MG63 (cell line): Measurements from ENCODE around the gene REPS2. TPM values are rescaled to one million over a fixed set of nuclear protein-coding genes. Genes with fewer than 3 reads are reported as not detected.

ENCODE experiments used
- DNase-seq: peaks from one replicate; pipeline ENCODE4 v3.0.0-alpha.2; 2020
- H3K27me3 ChIP-seq: fragments of 250-450 bp; sonication (Bioruptor Pico); 2 replicates; pipeline ENCODE4 v1.5.1; 2020; ENCODE audit warnings: mild to moderate bottlenecking, moderate library complexity
- H3K36me3 ChIP-seq: fragments of 250-450 bp; sonication (Bioruptor Pico); 2 replicates; pipeline ENCODE4 v1.5.1; 2020; ENCODE audit warnings: mild to moderate bottlenecking, moderate library complexity
- H3K4me3 ChIP-seq: fragments of 250-450 bp; sonication (Bioruptor Pico); 2 replicates; pipeline ENCODE4 v1.5.1; 2020; ENCODE audit warnings: mild to moderate bottlenecking, moderate library complexity
- H3K9me3 ChIP-seq: fragments of 250-450 bp; sonication (Bioruptor Pico); 2 replicates; pipeline ENCODE4 v1.5.1; 2020; ENCODE audit warnings: mild to moderate bottlenecking, moderate library complexity
- total RNA-seq: library from RNA; depleted of rRNA; stranded (reverse); fragments of >200 nt; shearing (Covaris generic); gene quantifications from 2 replicates; pipeline ENCODE4 v1.2.3, GENCODE V29; 2014; ENCODE audit warnings: low replicate concordance

The REPS2 gene
- total RNA-seq, 1 experiment from 2014 or later: 0.07 TPM

DNA sequence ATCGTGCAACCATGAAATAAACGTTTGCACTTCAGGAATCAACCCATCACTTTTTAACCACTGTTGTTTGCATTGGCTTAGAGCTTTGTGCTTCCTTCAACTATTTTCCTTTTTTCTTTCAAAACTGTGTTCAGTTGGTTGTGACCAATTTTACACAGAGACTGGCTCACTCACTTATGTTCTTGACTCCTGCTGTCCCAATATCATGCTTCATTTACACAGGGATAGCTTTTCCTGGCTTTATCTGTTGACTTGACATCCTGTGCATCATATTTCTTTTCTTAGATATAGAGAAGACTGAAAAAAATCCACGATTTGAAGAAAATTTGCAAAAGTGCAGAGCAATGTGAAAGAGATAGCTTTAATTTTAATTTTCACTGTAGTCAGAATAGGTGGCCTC is 38.8 kb downstream of the REPS2 start:
- H3K36me3 ChIP-seq: no peaks in the 10 kb centered on the region
- H3K4me3 ChIP-seq: no peak overlapping the region
- DNase-seq: no peak
- no peaks in the 10 kb centered on the region for H3K9me3 ChIP-seq
- H3K27me3 ChIP-seq: no peaks in the 10 kb centered on the region

DNA sequence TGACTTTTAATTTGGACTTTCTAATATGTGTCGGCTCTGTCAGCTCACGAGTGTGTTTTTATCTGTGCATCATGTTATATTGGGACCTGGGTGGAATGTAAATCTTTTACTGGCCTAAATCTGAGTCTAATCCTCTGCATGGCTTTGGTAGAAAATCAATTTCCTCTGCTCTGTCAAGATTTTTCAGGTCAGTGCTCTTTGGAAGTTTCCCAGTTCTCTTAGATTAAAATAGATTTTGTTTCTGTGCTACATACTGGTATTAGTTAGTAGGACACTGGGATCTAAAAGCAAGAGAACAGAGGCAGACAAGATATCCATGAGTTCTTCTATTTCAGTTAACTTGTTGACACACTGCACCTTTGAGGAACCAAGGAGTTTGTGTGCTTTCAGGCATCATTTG is 39.7 kb downstream of the REPS2 start:
- H3K9me3 ChIP-seq: no peaks in the 10 kb centered on the region
- H3K36me3 ChIP-seq: no peaks in the 10 kb centered on the region
- no peak for DNase-seq
- H3K27me3 ChIP-seq: no peaks in the 10 kb centered on the region
- no peak overlapping the region for H3K4me3 ChIP-seq

DNA sequence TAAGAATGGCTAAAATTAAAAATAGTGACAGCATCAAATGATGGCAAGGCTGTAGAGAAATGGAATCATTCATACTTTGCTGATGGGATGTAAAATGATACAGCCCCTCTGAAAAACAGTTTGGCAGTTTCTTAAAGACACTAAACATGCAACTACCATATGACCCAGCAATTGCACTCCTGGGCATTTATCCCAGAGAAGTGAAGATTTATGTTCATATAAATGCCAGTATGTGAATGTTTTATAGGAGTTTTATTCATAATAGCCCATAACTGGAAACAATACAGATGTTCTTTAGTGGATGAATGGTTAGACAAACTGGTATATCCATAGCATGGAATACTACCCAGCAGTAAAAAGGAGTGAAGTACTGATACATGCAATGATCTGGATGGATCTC is 43.3 kb downstream of the REPS2 start:
- H3K4me3 ChIP-seq: no peak overlapping the region
- H3K9me3 ChIP-seq: no peaks in the 10 kb centered on the region
- no peaks in the 10 kb centered on the region for H3K27me3 ChIP-seq
- H3K36me3 ChIP-seq: no peaks in the 10 kb centered on the region
- DNase-seq: no peak

DNA sequence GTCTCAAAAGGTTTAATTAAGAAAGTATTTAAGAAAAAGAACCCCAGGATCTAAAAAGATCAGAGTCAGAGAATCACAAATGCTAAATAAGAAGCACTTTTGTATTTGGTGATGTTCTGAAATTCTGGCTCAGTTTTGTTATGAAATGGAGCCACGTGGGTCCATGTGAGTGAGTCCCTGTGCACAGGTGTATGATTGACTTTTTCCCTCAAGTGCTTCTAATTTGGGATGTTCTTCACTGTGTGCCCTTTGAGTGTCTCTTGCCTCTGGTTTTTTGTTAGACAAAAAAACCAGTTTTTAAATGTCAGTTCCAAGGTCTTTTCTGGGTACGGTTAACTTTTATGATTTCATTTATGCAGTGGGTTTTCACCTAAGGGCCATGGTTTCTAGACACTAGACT is 44.4 kb downstream of the REPS2 start:
- Histone ChIP-seq H3K9me3 (no peaks in the 10 kb centered on the region), H3K36me3 (no peaks in the 10 kb centered on the region), H3K27me3 (no peaks in the 10 kb centered on the region), H3K4me3 (no peak overlapping the region)
- DNase-seq: no peak

DNA sequence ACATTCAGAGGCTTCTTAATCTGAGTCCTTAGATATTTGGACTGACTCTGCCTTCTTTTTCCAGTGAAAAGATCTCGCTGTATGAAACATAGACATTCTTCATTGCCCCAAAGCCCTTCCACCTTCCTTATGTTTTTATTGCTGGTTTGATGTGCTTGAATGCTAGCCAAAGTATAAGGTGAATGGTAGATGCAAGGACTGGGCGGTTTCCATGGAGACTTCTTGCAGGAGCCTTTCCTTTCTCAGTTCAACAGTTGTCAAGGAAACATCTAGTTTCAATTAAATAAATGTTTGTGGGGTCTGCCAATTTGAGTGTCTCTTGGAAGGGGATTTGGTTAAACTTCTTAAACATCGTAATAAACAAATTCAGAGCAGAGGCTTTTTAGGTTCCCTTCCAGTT is 46.0 kb downstream of the REPS2 start:
- Histone ChIP-seq H3K9me3 (no peaks in the 10 kb centered on the region), H3K36me3 (no peaks in the 10 kb centered on the region), H3K4me3 (no peak overlapping the region), H3K27me3 (no peaks in the 10 kb centered on the region)
- DNase-seq: no peak

DNA sequence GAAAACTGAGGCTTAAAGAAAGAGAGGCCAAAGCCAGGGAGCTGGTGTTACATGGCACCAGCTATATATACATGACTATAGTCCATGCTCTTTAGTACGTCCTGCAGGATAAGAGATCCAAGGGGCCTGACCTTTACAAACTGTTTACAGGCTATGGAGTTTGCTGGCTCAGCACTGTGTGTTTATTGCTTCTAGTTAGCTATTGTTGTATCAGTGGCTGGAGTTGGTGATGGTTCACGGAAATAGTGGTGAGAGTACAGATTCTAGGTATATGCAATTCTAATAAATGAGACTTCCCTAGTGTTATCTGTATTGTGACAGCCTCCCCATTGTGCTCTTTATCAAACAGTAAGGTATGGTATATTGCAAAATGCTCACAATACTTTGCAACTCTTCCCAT is 46.5 kb downstream of the REPS2 start:
- Histone ChIP-seq H3K36me3 (no peaks in the 10 kb centered on the region), H3K4me3 (no peak overlapping the region), H3K27me3 (no peaks in the 10 kb centered on the region), H3K9me3 (no peaks in the 10 kb centered on the region)
- no peak for DNase-seq

DNA sequence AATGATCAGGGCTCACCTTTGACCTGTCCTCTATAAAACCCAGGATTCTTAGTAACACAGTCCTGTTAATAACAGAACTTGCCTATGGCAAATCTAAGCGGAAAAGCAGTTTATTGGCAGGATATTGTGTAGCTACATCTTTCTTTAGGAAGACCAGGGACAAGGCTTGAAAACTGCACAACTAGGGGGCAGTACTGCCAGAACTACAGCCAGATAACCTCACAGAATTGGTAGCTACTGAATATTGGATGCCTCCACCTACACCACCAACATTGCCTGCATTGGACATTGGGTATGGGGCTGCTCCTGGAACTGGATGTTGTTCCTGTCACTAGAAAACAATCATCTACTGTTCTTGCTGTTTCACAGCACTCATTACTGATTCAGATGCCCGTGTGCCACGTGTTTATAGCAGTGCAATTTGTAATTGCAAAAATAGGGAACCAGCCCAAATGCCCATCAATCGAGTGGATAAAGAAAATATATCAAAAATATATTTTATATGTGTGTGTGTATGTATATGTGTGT is 47.4 kb downstream of the REPS2 start:
- no peaks in the 10 kb centered on the region for H3K9me3 ChIP-seq
- no peak for DNase-seq
- no peaks in the 10 kb centered on the region for H3K36me3 ChIP-seq
- no peaks in the 10 kb centered on the region for H3K27me3 ChIP-seq
- no peak overlapping the region for H3K4me3 ChIP-seq

DNA sequence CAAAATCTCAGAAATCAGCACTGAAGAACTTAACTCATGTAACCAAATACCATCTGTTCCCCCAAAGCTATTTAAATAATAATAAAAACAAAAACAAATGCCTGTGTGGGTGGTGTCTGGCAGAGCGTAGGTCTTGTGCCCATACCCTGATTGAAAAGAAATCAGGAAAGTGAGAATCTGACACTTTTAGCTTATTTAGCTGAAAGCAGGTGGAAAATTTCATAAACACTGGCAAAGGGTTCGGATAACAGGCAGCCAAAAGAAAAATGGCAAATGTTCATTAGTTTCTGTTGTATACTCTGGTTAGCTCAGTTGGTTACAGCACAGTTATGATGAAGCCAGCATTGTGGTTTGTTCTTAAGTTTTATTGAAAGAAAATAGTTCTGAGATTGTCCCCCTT is 48.3 kb downstream of the REPS2 start:
- no peak for DNase-seq
- H3K27me3 ChIP-seq: no peaks in the 10 kb centered on the region
- H3K9me3 ChIP-seq: no peaks in the 10 kb centered on the region
- H3K36me3 ChIP-seq: no peaks in the 10 kb centered on the region
- H3K4me3 ChIP-seq: no peak overlapping the region

DNA sequence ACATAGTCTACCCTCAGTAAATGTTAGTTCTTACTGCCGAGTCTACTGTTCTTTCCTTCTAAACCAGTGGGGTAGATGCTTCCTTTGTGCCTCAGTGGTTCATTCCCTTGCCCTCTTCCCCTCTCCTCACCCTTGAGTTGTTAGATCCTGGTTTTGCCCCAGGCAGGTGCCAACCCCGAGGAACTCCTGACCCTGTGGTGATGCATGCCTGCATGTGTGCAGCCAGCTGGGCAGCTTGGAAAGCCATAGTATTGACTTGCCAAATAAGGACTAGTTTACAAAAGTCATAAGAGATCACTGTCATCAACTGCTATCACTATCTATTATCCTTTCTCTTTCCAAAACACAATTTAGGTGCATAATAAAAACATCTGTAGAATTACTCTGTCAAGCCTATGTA is 50.9 kb downstream of the REPS2 start:
- Histone ChIP-seq H3K4me3 (no peak overlapping the region), H3K9me3 (no peaks in the 10 kb centered on the region), H3K36me3 (no peaks in the 10 kb centered on the region), H3K27me3 (no peaks in the 10 kb centered on the region)
- DNase-seq: no peak

DNA sequence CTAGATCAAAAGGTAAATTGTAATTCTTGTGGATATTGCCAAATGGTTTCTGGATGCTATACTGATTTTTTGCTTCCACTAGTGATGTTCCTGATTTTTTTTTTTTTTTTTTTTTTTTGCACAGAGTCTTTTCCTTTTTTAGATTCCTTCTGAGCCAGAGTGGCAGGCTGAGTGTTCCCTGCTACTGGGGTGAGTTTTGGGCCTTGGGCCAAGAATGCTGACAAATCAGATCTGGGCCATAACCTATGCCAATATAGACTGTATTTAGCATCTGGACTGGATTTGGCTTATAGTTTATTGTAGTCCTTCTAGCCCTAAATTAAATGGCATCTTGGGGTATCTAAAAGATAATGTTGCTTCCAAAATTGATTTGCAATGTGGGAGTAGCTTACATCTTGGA is 52.8 kb downstream of the REPS2 start:
- Histone ChIP-seq H3K27me3 (no peaks in the 10 kb centered on the region), H3K9me3 (no peaks in the 10 kb centered on the region), H3K4me3 (no peak overlapping the region), H3K36me3 (no peaks in the 10 kb centered on the region)
- DNase-seq: peak; percentile 6

DNA sequence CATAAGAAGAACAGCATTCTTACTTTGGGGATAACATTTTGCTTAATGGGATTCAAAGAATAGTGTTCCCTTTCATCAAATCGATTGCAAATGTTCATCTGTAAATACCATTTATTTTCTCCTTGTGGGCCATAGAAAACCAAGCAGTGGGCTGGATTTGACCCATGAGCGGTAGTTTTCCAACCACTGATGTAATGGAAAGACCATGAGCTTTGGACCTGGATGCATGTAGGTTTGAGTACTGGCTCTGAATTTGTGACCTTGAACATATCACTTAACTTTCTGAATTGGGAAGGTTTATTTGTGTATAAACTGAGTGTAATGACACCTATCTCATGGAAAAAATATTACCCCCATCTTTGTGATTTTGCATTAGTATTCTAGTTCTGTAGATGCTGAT is 54.3 kb downstream of the REPS2 start:
- H3K4me3 ChIP-seq: no peak overlapping the region
- no peaks in the 10 kb centered on the region for H3K9me3 ChIP-seq
- DNase-seq: no peak
- no peaks in the 10 kb centered on the region for H3K27me3 ChIP-seq
- H3K36me3 ChIP-seq: no peaks in the 10 kb centered on the region

DNA sequence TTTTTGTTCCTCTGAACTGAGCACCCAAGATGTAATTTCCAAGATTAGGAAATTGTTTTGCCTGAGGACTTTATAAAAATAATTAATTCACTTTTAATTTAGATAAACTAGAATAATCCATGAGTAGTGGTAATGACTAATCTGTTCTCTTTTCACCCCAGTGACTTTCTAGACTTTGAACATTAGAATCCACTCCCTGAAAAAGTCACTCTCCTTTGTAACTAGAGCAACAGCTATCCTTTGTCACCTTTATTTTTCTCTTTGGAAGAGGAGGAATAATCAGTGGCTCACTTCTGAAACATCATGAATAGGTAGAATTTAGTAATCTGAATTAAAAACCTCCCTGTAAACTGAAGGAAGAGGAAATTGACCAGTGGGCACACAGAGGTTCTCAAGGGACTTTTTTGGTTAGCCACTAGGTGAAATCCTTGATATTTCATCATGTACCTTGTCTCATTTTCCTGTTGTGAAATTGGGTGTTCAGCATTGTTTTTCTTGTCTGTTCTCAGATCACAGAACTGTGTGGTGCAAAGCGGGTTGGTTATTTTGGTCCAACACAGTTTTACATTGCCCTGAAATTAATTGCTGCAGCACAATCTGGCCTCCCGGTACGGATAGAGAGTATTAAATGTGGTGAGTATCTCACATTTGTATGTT is 59.4 kb downstream of the REPS2 start:
- H3K4me3 ChIP-seq: no peak overlapping the region
- no peaks in the 10 kb centered on the region for H3K27me3 ChIP-seq
- no peaks in the 10 kb centered on the region for H3K9me3 ChIP-seq
- no peaks in the 10 kb centered on the region for H3K36me3 ChIP-seq
- no peak for DNase-seq

DNA sequence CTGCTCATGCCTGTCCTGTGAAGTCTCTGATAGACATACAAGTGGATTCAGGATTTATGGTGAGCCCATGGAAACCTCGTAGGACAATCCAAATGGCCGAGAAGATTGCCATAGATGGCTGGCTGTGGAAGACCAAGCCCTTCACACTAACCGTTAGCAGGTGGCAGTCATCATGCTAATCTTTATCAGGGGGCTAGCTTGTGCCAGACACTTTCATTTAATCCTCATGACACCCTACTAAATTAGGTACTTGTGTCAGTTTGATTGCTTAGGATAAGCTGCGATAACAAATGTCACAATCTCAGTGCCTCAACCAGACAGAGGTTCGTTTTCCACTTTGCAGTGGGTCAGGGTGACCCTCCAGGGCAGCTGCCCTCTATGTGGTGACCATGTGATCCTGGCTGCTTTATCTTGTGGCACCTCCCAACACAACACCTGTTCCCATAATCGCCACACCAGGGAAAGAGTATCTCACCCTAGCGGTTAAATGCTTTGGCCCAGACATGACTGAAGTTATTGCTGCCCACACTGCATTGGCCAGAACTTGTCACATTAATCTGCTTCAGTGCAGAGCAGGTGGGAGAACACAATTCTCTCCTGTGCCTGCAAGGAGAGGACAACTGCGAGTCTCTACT is 60.8 kb downstream of the REPS2 start:
- no peaks in the 10 kb centered on the region for H3K27me3 ChIP-seq
- H3K4me3 ChIP-seq: no peak overlapping the region
- no peak for DNase-seq
- no peaks in the 10 kb centered on the region for H3K9me3 ChIP-seq
- no peaks in the 10 kb centered on the region for H3K36me3 ChIP-seq

DNA sequence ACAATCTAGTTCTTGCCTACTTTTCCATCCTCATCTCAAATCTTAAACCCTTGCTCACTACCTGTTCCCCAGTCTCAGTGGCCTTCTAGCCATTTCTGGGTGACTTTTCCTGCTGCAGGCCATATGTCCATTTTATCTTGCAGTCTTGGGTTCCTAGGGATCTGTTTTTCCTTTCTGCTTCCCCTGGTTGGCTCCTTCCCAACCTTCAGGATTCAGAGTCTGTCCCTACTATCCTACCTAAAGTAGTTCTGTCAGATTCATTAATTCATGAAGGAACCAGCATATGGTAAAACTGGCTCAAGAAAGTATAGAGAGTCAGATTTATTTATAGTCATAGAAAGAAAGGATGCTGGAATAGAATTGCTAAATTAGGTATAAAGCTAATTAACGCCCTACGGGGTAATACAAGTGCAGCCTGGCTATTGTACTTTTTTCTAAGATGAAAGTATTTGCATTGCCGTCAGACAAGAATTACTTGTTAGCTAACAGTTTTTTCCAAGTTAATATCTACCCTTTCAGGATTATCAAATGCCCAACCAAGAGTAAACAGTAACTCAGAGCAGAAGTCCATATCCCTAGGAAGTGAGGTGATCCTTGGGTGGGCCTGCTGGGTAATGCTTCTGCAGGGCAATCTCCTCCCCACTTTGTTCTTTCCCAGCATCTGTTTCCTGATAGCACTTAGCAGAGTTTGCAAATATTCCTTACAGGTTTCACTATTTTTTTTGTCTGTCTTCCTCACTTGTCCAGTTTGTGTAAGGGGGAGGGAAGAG is 63.6 kb downstream of the REPS2 start:
- DNase-seq: no peak
- Histone ChIP-seq H3K36me3 (no peaks in the 10 kb centered on the region), H3K27me3 (no peaks in the 10 kb centered on the region), H3K9me3 (no peaks in the 10 kb centered on the region), H3K4me3 (no peak overlapping the region)

DNA sequence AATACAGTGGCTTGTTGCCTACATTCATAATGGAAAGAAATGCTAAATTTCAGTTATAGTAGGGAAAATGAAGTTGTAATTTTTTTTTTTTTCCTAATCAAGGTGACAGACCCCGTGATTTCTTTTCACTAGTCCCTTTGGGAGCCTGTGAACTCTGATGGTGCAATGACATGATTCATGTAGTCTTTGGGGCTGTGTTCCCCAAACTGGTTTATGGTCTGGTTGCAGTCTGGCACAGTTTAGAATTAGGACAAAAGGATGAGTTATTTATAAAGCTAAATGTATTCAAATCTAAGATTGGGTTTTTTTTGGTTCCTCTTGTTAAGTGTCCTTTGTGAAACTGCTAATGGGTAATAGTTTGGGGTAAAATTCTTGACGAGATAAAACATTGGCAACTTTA is 66.0 kb downstream of the REPS2 start:
- H3K36me3 ChIP-seq: no peaks in the 10 kb centered on the region
- H3K4me3 ChIP-seq: no peak overlapping the region
- no peaks in the 10 kb centered on the region for H3K27me3 ChIP-seq
- no peaks in the 10 kb centered on the region for H3K9me3 ChIP-seq
- DNase-seq: no peak

DNA sequence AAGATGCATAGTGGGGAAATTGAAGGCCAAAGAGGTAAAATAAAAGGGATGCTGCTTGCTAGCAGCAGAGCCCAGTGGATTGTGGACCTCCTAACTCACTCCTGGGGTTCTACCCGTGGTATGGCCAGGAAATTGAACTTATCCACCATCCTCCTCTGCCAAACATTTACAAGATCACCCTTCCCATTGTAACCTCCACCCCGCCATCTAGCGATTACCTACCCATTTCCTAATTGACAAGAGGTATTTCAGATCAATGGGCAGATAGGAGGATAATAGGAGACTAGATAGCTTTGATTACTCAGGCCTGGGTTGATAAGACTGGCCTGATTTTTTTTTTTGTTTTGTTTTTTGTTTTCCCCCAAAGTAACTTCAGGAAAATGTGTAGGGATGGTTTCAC is 67.8 kb downstream of the REPS2 start:
- DNase-seq: no peak
- H3K36me3 ChIP-seq: no peaks in the 10 kb centered on the region
- no peaks in the 10 kb centered on the region for H3K9me3 ChIP-seq
- no peaks in the 10 kb centered on the region for H3K27me3 ChIP-seq
- no peak overlapping the region for H3K4me3 ChIP-seq

DNA sequence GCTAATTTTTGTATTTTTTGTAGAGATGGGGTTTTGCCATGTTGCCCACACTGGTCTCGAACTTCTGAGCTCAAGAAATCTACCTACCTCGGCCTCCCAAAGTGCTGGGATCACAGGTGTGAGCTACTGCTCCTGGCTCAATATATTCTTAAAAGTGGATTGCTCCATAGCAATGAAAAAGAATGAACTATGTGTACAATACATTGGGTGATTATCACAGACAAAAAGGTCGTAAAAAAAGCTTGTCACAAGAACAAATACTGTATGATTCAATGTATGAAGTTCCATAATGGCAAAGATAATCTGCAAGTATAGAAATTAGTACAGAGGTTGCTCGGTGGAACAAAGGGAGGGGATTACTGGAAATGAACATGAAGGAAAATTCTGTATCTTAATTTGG is 70.7 kb downstream of the REPS2 start:
- Histone ChIP-seq H3K4me3 (no peak overlapping the region), H3K9me3 (no peaks in the 10 kb centered on the region)
- DNase-seq: no peak

DNA sequence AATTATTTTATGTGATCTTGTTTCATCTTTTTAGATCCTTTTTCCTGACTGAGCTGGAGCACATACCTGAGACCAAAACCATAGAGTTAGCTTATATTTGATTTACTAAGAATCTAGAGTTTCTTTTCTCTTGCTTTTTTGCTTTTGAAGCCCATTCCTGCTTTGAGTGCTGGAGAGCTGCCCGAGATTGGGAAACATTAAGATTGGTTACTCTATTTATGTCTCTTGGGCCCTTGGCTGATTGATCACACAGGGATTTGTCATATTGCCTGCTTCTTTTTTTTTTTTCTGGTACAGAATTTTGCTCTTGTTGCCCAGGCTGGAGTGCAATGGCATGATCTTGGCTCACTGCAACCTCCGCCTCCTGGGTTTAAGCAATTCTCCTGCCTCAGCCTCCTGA is 73.9 kb downstream of the REPS2 start:
- H3K36me3 ChIP-seq: no peaks in the 10 kb centered on the region
- no peak for DNase-seq
- no peak overlapping the region for H3K4me3 ChIP-seq
- H3K27me3 ChIP-seq: no peaks in the 10 kb centered on the region
- no peaks in the 10 kb centered on the region for H3K9me3 ChIP-seq

More for the DNA sequence above, 70.7 kb downstream of the REPS2 start:
- Histone ChIP-seq H3K36me3 (no peaks in the 10 kb centered on the region), H3K27me3 (no peaks in the 10 kb centered on the region)
